HT-29 (cell line): ENCODE results near the gene PRKAR1B. TPM values are rescaled to one million over a fixed set of nuclear protein-coding genes. Genes with fewer than 3 reads are reported as not detected.
"Not testable (repeated sequence)": the region's sequence is repeated elsewhere in the genome, so short reads cannot be mapped to it uniquely, and the experiment has no call there.

Experiments
- DNase-seq: peaks from one replicate; pipeline ENCODE4 v3.0.0-alpha.2; 2015; ENCODE audit warnings: low spot score
- total RNA-seq: library from RNA; depleted of rRNA; stranded (reverse); fragments of >200 nt; shearing (Covaris generic); gene quantifications from 2 replicates; pipeline ENCODE4 v1.2.3, GENCODE V29; 2014

PRKAR1B gene
- total RNA-seq, 1 experiment from 2014 or later, result 78.0 TPM

DNA sequence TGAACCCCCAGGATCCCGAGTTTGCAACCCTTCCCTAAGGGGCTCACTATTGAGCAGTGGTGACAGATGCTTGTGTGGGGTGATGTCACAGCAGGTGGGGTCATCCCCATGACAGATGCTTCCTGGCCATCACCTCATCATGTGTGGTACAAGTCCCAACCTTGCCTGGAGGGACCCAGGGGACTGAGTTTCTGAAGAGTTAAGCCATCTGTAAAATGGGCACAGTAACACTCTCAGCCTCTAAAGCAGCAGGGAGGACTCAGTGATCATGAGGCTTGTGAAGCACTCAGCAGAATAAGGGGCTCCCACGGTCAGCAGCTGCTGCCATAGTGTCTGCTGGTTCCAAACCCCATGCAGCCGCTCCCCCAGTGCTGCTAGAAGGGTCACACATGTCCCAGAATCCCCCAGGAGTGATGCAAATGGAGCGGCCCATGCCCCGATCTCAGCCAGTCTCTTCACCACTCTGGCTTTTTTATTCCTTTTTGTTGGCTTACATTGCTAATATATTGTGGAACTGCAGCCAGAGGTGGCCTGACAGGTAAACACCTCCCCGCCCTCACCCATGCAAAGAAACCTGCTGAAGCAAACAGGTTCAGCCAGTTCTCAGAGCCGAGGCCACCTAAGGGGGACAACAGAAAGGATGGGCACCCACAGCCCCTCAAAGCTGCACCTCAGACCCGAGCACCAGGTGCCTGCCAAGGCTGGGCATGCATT is 105.4 kb downstream of the PRKAR1B start:
- peak; percentile 58 for DNase-seq

DNA sequence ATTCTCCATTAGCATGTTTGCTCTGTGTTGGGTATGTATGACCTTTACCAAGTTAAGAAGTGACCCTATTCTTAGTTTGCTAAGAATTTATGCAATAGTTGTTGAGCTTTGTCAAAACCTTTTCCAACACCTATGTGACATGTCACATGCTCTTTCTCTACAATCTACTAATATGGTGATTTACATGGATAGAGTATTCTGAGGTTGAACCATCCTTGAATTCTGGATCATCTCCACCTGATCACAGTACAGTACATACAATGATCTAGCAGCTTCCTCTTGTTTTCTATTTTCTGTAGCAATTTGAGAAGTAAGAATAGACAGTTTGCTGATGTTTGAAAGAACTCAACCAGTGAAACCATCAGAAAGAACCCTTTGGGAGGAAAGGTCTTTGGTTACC is 106.2 kb downstream of the PRKAR1B start:
- peak; percentile 15 for DNase-seq

DNA sequence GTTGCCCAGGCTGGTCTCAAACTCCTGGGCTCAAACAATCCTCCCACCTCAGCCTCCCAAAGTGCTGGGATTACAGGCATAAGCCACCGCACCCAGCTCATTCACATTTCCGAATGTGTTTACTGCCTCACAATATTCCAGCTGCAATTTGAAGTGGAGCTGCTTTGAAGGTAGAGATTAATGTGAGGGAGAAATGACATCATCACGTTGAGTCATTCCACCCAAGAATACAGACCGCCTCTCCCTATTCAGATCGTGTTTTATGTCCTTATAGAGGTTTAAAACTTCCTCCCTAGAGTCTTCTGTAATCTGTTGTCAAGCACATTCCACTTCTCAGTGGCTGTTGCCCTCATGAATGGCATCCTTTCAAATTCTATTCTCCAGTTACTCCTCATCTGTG is 107.0 kb downstream of the PRKAR1B start:
- peak; percentile 38 for DNase-seq

DNA sequence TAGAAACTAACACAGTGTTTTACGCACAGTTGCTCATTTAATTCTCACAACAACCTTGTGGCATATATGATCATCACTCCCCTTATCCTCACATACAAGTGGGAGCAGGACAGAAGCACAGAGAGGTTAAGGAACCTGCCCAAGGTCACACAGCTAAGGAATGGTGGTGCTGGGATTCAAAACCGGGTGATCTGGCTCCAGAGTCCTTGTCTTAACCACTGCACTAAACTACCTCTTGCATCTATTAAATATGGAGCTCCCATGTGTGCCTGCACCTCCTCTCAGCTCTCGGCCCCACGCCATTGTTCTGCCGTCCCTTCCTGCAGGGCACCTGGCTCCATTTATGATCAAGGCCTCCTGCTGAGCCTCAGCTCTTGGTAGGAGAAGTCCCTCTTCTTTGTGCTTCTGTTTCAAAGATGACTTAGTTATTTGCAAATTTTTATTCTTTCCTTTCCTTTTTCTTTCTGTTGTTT is 107.7 kb downstream of the PRKAR1B start:
- no peak for DNase-seq

GRCh38 chr7:618539-619367 is 108.3 kb downstream of the PRKAR1B start:
- peak; percentile 75 for DNase-seq

DNA sequence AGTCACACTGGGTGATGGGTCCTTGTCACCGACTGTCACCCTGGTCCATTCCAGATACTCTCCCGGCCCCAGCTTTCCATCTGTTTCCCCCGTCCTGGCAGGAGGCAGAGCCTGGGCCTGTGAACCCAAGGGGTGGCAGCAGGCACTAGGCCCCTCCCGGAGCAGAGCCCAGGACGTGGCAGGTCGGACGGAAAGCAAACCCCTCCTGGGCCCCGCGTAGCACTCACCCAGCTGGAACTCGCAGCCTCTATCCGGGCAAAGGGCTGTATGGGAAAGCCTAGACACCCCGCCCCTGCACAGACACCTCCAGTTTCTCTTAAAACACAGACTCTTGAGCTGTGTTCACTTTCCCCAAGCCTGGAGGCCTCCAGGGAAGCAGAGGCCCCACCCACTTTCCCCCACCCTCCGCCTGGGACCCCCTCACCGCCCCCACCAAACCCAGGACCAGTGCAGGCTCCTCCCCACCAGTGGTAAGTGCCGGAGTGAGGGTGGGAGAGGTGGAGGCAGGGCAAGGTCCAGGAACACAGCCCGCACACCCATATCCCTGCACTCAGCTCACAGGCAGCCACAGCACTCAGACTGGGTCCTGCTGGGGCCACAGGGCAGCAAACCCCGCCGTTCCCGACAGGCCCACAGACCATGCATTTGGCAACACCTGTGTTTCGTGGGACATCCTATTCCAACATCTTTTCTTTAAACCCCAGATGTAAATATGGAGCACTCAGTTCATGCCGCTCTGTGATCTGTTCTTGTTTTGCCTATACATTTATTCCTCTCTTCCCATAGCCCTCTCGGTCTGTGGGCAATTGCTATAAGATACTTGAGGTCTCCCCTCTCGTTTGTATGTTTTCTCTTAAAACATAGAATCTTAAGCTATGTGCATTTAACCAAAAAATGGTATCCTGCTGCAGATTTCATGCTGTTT is 109.2 kb downstream of the PRKAR1B start:
- DNase-seq, result peak; percentile 14

- no peak for DNase-seq
Observed at GRCh38 chr7:613442-614140, 113.5 kb downstream of the PRKAR1B start.

- not testable (repeated sequence) for DNase-seq
Observed at GRCh38 chr7:611837-612236, 115.2 kb downstream of the PRKAR1B start.

DNA sequence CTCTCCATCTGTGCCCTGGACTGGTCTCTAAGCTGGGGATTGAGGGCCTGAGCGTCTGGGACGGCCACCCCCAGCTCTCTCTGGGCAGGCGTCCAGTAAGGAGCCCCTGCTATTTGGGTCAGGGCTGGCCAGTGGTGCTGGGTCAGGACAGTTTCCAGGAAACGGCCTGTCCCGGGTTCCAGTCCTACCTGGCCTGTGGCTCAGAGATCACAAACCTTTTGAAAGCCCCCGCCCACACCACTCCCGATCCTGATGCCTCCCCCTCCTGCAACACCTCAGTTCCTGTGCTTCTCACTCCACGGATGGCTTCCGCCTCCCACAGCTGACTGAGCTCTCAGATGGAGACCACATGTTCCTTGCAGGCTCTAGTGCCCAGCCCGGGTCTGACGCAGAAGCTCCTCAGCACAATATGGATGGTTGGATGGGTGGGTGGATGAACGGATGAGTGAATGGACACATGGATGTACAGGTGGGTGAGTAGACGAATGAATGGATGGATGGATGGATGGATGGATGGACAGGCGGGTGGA is 115.7 kb downstream of the PRKAR1B start:
- no peak for DNase-seq

GRCh38 chr7:610531-611280 is 116.4 kb downstream of the PRKAR1B start:
- no peak for DNase-seq

GRCh38 chr7:610141-610530 is 116.9 kb downstream of the PRKAR1B start:
- no peak for DNase-seq

- no peak for DNase-seq
Observed at GRCh38 chr7:609365-609764, 117.7 kb downstream of the PRKAR1B start.

DNA sequence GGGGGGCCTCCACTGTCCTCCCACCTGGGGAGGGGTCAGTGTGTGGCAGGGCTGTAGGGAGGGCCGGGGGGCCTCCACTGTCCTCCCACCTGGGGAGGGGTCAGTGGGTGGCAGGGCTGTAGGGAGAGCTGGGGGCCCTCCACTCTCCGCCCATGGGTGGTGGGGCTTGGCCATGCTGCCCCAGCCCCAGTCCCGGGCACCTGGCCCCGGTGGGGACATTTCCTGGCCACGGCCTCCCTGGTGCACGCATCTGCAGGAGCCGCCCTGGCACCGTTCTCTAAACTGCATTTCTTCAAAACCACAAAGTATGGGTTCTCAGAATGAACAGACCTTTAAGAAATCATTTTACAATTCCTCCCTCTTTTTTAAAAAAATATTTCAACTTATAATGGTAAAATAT is 118.1 kb downstream of the PRKAR1B start:
- no peak for DNase-seq

GRCh38 chr7:608361-608760 is 118.7 kb downstream of the PRKAR1B start:
- DNase-seq, result no peak

DNA sequence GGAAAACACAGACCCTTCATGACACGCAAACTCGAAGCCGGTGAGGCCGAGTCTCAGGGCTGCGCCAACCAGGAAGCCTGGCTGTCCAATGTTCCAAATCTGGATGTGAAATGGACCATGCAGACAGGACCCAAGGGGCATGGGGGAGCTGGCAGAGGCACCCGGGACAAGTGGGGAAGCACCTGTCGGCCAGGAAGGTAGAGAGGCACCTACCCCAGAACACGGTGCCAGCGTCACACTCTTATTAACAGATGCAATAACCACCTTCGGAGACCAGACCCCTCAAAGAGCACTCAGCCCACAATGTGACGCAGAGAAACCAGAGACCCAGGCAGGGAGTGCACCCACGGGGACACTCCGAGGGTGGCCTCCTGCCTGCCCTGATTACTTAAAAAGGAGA is 119.1 kb downstream of the PRKAR1B start:
- DNase-seq, result no peak

GRCh38 chr7:605661-606450 is 121.2 kb downstream of the PRKAR1B start:
- DNase-seq, result no peak

- DNase-seq, result no peak
Observed at GRCh38 chr7:604884-605531, 122.1 kb downstream of the PRKAR1B start.

DNA sequence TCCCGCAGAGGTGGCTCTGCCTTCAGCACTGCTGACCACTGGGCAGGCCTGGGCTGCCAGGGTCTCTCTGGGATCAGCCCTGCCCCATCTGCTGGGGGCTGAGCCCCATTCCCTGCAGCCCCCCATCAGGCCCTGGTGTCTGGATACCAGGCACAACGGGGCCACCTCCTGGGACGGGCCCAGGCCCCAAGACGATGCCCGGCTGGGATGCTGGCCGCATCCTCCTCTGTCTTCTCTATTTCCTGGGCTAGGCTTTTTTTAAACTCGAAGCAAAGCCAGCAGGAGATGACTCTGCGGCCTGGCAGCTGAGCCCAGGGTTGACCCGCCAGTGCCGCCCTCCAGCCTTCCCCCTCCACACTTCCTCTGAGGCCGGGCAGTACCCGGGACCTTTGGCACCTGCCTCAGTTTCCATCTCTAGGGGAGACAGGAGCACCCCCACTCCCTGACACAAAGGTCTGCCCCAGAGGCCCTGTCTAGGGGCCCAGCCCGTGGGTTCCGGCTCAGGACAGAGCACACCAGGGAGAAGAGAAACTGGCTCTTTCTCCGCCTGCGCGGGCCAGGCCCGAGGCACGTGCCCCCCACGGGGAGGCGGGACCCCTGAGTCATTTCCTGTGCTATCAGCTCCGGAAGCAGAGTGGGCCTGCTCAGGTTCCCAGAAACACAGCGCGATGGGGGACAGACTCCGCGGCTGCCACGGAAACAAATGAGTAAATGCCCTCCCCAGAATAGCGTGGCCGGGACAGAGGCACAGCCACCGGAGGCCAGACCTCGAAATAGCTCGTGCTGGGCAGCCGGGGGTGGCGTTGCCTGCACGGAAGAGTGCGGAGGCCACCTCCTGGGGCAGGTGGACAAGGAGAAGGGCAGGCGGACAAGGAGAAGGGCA is 122.8 kb downstream of the PRKAR1B start:
- DNase-seq, result no peak
